ENCODE measurements around the gene OR9I1. TPM values are rescaled to one million over a fixed set of nuclear protein-coding genes. Genes with fewer than 3 reads are reported as not detected.

Gene OR9I1
- total RNA-seq, 2 donors from 2014 or later, result not detected

DNA sequence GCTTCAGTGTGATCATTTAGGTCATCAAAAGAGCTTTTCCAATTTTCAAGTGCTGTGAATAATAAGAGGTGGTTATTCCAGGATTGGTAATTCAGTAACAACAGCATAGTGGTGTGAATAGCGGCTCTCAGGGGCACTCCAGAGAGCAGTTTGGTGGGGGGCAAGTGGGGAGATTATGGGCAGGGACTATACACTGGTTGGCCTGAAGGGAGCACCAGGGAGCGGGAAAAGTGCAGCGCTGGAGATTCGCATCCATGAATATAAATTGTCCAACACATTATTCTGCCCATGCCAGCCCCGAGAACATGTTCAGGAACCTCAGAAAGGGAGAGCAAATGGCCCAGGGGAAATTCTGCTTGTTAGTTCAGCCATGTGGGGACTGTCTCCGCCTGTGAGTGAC is 56.7 kb downstream of the OR9I1 start:
- TF ChIP-seq POLR2A (IDR thresholded peaks at IDR 0.05), result no peak
- Histone ChIP-seq H3K4me3 (no peak overlapping the region), H3K27me3 (replicated peaks; ENCODE audit: insufficient read depth) (no peaks in the 10 kb centered on the region), H3K36me3 (no peaks in the 10 kb centered on the region), H3K27ac (no peak overlapping the region), H3K9me3 (no peaks in the 10 kb centered on the region), H3K4me1 (replicated peaks) (no peaks in the 10 kb centered on the region)
- intact Hi-C loops (cut with DNase I), result no loop called here
- WGBS, result 77% methylated on average over 6 of the region's 6 CpGs
- no peak for DNase-seq (ENCODE audit: low spot score)

DNA sequence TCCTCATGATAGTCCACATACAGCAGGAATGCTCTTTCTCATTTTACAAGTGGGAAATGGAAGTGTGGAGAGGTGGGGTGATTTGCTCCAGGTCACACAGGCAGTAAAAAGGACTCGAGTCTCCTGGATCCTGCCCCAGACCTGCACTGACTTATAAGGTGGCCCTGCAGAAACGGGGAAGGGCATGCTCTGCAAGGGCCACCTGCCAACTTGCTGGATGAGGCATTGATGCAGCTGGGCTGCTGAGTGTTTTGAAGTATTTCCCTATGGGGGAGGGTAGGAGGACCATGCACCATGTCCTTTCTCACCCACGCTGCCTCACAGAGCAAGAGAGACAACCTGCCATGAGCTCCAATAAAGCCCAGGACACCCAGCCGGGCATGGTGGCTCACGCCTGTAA is 57.6 kb downstream of the OR9I1 start:
- 57% methylated on average over 5 of the region's 5 CpGs for WGBS
- Histone ChIP-seq H3K4me3 (no peak overlapping the region), H3K9me3 (no peaks in the 10 kb centered on the region), H3K36me3 (no peaks in the 10 kb centered on the region), H3K27ac (no peak overlapping the region), H3K4me1 (replicated peaks) (no peaks in the 10 kb centered on the region), H3K27me3 (replicated peaks; ENCODE audit: insufficient read depth) (no peaks in the 10 kb centered on the region)
- intact Hi-C loops (cut with DNase I), result no loop called here
- no peak for DNase-seq (ENCODE audit: low spot score)
- TF ChIP-seq POLR2AphosphoS5 (IDR thresholded peaks at IDR 0.05), result no peak
- TF ChIP-seq POLR2A (IDR thresholded peaks at IDR 0.05), result no peak
- TF ChIP-seq, protein P1, sequence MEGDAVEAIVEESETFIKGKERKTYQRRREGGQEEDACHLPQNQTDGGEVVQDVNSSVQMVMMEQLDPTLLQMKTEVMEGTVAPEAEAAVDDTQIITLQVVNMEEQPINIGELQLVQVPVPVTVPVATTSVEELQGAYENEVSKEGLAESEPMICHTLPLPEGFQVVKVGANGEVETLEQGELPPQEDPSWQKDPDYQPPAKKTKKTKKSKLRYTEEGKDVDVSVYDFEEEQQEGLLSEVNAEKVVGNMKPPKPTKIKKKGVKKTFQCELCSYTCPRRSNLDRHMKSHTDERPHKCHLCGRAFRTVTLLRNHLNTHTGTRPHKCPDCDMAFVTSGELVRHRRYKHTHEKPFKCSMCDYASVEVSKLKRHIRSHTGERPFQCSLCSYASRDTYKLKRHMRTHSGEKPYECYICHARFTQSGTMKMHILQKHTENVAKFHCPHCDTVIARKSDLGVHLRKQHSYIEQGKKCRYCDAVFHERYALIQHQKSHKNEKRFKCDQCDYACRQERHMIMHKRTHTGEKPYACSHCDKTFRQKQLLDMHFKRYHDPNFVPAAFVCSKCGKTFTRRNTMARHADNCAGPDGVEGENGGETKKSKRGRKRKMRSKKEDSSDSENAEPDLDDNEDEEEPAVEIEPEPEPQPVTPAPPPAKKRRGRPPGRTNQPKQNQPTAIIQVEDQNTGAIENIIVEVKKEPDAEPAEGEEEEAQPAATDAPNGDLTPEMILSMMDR (IDR thresholded peaks at IDR 0.05), result no peak

Other genes starting within 250 kb of the OR9I1 start
- not detected for gene OR9Q1, start 101.6 kb downstream of the OR9I1 start, total RNA-seq
- not detected for gene OR6Q1, start 94.6 kb downstream of the OR9I1 start, total RNA-seq
- under 1 TPM in 1 of 2 donors, not detected in 1; 0.34 TPM for gene OR9Q2, start 63.5 kb upstream of the OR9I1 start, total RNA-seq
- gene OR1S2, start 78.6 kb upstream of the OR9I1 start, total RNA-seq, result not detected
- not detected for gene OR1S1, start 87.2 kb upstream of the OR9I1 start, total RNA-seq
- gene OR10Q1, start 103.4 kb upstream of the OR9I1 start, total RNA-seq, result not detected
- gene OR10W1, start 142.7 kb upstream of the OR9I1 start, total RNA-seq, result not detected
- not detected for gene OR5B17, start 233.5 kb upstream of the OR9I1 start, total RNA-seq

Data from prostate gland (tissue), 2 donors.